Upper lobe of right lung (tissue), 1 donor: ENCODE data around the gene GZMB. TPM values are rescaled to one million over a fixed set of nuclear protein-coding genes. Genes with fewer than 3 reads are reported as not detected.
"Not testable (repeated sequence)": the region's sequence is repeated elsewhere in the genome, so short reads cannot be mapped to it uniquely, and the experiment has no call there.

ENCODE experiments used
- ATAC-seq: fragments of 200-7000 bp; cut with Tn5 transposase; one replicate; pipeline ENCODE4 v1.9.1; 2020; ENCODE audit warnings: mild to moderate bottlenecking, moderate library complexity
- DNase-seq: peaks from one replicate; pipeline ENCODE4 v3.0.0-alpha.2; 2020
- H3K27ac ChIP-seq: fragments of 200-600 bp; one replicate; pipeline ENCODE4 v1.8.0; 2022
- H3K27me3 ChIP-seq: fragments of 200-600 bp; one replicate; pipeline ENCODE4 v1.8.0; 2022; ENCODE audit warnings: mild to moderate bottlenecking
- H3K36me3 ChIP-seq: fragments of 200-600 bp; one replicate; pipeline ENCODE4 v1.8.0; 2022
- H3K4me1 ChIP-seq: fragments of 200-600 bp; one replicate; pipeline ENCODE4 v1.8.0; 2022
- H3K4me3 ChIP-seq: fragments of 200-600 bp; one replicate; pipeline ENCODE4 v1.8.0; 2022; ENCODE audit warnings: mild to moderate bottlenecking
- H3K9me3 ChIP-seq: fragments of 200-600 bp; one replicate; pipeline ENCODE4 v1.8.0; 2022
- intact Hi-C: fragments of 100-400 bp; cut with DNase I; formaldehyde crosslinking; loops from one replicate; pipeline ENCODE4 v1.11.0; 2022
- total RNA-seq: library from RNA; stranded (reverse); fragmentation: NEBNext Ultra II Directional; extraction: Animal tissue kit (Norgen Biotek cat#: 25700); gene quantifications from one replicate; pipeline ENCODE4 v1.2.1, GENCODE V29; 2021
- TF ChIP-seq, protein P1 (sequence below): fragments of 200-600 bp; IDR thresholded peaks from one replicate; pipeline ENCODE4 v1.8.0; 2022; ENCODE audit warnings: antibody characterized with exemption
- donor health status: DM: no; HTN: yes; CAD: no; lungs with severe emphysema.

GZMB gene
- total RNA-seq, 1 donor from 2014 or later: 8.1 TPM

GRCh38 chr14:24669651-24670050 is 35.7 kb upstream of the GZMB start:
- TF ChIP-seq, protein P1, sequence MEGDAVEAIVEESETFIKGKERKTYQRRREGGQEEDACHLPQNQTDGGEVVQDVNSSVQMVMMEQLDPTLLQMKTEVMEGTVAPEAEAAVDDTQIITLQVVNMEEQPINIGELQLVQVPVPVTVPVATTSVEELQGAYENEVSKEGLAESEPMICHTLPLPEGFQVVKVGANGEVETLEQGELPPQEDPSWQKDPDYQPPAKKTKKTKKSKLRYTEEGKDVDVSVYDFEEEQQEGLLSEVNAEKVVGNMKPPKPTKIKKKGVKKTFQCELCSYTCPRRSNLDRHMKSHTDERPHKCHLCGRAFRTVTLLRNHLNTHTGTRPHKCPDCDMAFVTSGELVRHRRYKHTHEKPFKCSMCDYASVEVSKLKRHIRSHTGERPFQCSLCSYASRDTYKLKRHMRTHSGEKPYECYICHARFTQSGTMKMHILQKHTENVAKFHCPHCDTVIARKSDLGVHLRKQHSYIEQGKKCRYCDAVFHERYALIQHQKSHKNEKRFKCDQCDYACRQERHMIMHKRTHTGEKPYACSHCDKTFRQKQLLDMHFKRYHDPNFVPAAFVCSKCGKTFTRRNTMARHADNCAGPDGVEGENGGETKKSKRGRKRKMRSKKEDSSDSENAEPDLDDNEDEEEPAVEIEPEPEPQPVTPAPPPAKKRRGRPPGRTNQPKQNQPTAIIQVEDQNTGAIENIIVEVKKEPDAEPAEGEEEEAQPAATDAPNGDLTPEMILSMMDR: no peak
- Histone ChIP-seq H3K36me3 (no peaks in the 10 kb centered on the region), H3K4me1 (peaks cover 12% of the 10 kb centered on the region), H3K27ac (no peak overlapping the region), H3K4me3 (no peak overlapping the region), H3K27me3 (no peaks in the 10 kb centered on the region), H3K9me3 (no peaks in the 10 kb centered on the region)
- ATAC-seq (no peak), DNase-seq (no peak)
- intact Hi-C loops: no loop called here

DNA sequence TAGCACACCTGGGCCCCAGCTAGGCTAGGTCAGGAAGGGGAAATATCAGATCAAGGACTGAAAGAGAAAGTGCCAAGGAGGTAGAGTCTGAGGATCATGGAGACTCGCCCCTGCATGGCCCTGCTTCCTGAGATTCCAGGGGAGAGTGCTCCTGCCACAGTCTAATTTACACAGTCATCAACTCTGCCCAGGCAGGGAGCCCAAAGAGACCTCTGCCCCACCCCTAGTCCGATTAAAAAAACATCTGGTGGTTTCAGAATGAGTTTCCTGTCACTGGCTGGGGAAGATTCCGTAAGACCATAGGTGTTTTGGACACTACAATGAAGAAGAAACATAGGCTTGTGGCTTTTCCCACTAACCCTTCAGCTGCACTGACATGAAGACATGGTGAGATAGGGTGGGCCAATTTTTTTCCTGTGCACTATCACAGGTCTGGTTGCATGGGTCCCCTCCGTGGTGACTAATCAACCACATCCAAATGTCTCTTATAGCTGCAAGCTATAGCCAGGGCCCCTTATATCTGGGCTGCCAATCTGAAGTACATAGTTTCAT is 31.5 kb upstream of the GZMB start:
- no peak overlapping the region for H3K27ac ChIP-seq
- no peaks in the 10 kb centered on the region for H3K27me3 ChIP-seq
- H3K36me3 ChIP-seq: no peaks in the 10 kb centered on the region
- H3K9me3 ChIP-seq: no peaks in the 10 kb centered on the region
- no peaks in the 10 kb centered on the region for H3K4me1 ChIP-seq
- TF ChIP-seq, protein P1: no peak
- no peak overlapping the region for H3K4me3 ChIP-seq
- ATAC-seq (peak; percentile 21), DNase-seq (no peak)
- intact Hi-C loops: no loop called here

- DNase-seq (no peak), ATAC-seq (no peak)
- no peaks in the 10 kb centered on the region for H3K9me3 ChIP-seq
- H3K27me3 ChIP-seq: no peaks in the 10 kb centered on the region
- TF ChIP-seq, protein P1: no peak
- no peak overlapping the region for H3K4me3 ChIP-seq
- intact Hi-C loops: no loop called here
- no peaks in the 10 kb centered on the region for H3K36me3 ChIP-seq
- no peak overlapping the region for H3K27ac ChIP-seq
- no peaks in the 10 kb centered on the region for H3K4me1 ChIP-seq
Measured at GRCh38 chr14:24664366-24664765, 30.4 kb upstream of the GZMB start.

DNA sequence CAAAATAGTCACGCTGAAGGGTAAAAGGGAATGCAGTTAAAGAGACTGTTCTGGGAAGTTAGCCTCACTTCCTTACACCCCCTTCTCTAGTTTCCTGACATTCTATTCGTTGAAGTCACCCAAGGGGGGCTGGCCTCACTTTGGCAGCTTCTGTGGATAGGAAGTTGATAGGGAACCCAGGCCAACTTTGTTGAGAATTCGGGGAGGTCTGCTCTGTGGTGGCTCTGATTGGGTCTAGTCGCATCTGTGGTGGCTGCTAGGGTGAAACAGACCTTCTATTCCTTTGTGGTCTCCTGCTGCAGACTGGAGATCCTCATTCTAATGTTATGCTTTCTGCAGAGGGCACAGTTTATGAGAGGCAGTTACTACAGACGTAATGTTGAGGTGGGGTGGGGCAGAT is 28.8 kb upstream of the GZMB start:
- Histone ChIP-seq H3K4me3 (no peak overlapping the region), H3K27me3 (no peaks in the 10 kb centered on the region), H3K9me3 (no peaks in the 10 kb centered on the region), H3K27ac (no peak overlapping the region), H3K4me1 (no peaks in the 10 kb centered on the region), H3K36me3 (no peaks in the 10 kb centered on the region)
- ATAC-seq (no peak), DNase-seq (no peak)
- intact Hi-C loops: no loop called here
- TF ChIP-seq, protein P1: no peak

GRCh38 chr14:24659916-24660570 is 26.1 kb upstream of the GZMB start:
- Histone ChIP-seq H3K4me3 (no peak overlapping the region), H3K27me3 (no peaks in the 10 kb centered on the region), H3K4me1 (no peaks in the 10 kb centered on the region), H3K36me3 (no peaks in the 10 kb centered on the region), H3K27ac (no peak overlapping the region), H3K9me3 (no peaks in the 10 kb centered on the region)
- TF ChIP-seq, protein P1: no peak
- intact Hi-C loops: no loop called here
- DNase-seq (no peak), ATAC-seq (no peak)

DNA sequence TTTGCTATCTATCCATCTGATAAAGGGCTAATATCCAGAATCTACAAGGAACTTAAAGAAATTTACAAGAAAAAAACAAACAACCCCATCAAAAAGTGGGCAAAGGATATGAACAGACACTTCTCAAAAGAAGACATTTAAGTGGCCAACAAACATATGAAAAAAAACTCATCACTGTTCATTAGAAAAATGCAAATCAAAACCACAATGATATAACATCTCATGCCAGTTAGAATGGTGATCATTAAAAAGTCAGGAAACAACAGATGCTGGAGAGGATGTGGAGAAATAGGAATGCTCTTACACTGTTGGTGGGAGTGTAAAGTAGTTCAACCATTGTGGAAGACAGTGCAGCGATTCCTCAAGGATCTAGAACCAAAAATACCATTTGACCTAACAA is 14.4 kb upstream of the GZMB start:
- not testable (repeated sequence) for DNase-seq, H3K27ac ChIP-seq, ATAC-seq

More for the DNA sequence above, 14.4 kb upstream of the GZMB start:
- H3K4me1 ChIP-seq, H3K9me3 ChIP-seq, H3K4me3 ChIP-seq, H3K36me3 ChIP-seq, H3K27me3 ChIP-seq, intact Hi-C loops: not testable (repeated sequence)
